Measurements from ENCODE around the gene CTTNBP2. TPM values are rescaled to one million over a fixed set of nuclear protein-coding genes. Genes with fewer than 3 reads are reported as not detected.

The CTTNBP2 gene
- total and polyA plus RNA-seq, 7 donors: 0.60 to 11.1 (median 4.9) TPM

DNA sequence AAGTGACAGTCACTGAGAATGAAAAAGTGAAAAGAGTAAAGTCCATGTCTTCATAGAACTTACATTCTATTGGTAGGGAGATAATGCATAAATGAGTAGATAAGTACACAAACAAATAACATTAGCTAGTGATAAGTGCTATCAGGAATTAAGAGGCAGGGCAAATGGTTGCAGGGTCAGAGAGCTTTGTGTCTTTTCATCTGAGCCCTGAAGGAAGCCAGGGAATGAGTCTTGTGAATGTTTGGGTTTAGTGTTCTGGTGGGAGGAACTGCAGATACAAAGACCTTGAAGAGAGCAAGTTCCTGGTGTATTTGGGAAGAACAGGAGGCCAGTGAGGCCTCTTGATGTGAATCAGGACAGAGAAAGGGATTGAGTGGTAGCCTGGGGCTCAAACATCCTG lies 183.8 kb downstream of the CTTNBP2 start:
- no peak for DNase-seq
- H3K4me3 ChIP-seq: no peak overlapping the region
- intact Hi-C loops (cut with DNase I): no loop called here
- no peaks in the 10 kb centered on the region for H3K36me3 ChIP-seq
- H3K9me3 ChIP-seq: no peaks in the 10 kb centered on the region
- no peaks in the 10 kb centered on the region for H3K4me1 ChIP-seq
- no peaks in the 10 kb centered on the region for H3K27me3 ChIP-seq
- H3K27ac ChIP-seq: no peak overlapping the region
- TF ChIP-seq POLR2A (IDR thresholded peaks at IDR 0.05): no peak
- TF ChIP-seq POLR2AphosphoS5 (IDR thresholded peaks at IDR 0.05): no peak
- TF ChIP-seq, protein P1, sequence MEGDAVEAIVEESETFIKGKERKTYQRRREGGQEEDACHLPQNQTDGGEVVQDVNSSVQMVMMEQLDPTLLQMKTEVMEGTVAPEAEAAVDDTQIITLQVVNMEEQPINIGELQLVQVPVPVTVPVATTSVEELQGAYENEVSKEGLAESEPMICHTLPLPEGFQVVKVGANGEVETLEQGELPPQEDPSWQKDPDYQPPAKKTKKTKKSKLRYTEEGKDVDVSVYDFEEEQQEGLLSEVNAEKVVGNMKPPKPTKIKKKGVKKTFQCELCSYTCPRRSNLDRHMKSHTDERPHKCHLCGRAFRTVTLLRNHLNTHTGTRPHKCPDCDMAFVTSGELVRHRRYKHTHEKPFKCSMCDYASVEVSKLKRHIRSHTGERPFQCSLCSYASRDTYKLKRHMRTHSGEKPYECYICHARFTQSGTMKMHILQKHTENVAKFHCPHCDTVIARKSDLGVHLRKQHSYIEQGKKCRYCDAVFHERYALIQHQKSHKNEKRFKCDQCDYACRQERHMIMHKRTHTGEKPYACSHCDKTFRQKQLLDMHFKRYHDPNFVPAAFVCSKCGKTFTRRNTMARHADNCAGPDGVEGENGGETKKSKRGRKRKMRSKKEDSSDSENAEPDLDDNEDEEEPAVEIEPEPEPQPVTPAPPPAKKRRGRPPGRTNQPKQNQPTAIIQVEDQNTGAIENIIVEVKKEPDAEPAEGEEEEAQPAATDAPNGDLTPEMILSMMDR (IDR thresholded peaks at IDR 0.05): no peak
- TF ChIP-seq EP300 (IDR thresholded peaks at IDR 0.05): no peak

GRCh38 chr7:117688126-117688525 lies 185.1 kb downstream of the CTTNBP2 start:
- no peaks in the 10 kb centered on the region for H3K4me1 ChIP-seq
- no peak for TF ChIP-seq POLR2AphosphoS5 (IDR thresholded peaks at IDR 0.05)
- TF ChIP-seq POLR2A (IDR thresholded peaks at IDR 0.05): no peak
- no peak for TF ChIP-seq EP300 (IDR thresholded peaks at IDR 0.05)
- TF ChIP-seq, protein P1 (IDR thresholded peaks at IDR 0.05): no peak
- intact Hi-C loops (cut with DNase I): no loop called here

DNA sequence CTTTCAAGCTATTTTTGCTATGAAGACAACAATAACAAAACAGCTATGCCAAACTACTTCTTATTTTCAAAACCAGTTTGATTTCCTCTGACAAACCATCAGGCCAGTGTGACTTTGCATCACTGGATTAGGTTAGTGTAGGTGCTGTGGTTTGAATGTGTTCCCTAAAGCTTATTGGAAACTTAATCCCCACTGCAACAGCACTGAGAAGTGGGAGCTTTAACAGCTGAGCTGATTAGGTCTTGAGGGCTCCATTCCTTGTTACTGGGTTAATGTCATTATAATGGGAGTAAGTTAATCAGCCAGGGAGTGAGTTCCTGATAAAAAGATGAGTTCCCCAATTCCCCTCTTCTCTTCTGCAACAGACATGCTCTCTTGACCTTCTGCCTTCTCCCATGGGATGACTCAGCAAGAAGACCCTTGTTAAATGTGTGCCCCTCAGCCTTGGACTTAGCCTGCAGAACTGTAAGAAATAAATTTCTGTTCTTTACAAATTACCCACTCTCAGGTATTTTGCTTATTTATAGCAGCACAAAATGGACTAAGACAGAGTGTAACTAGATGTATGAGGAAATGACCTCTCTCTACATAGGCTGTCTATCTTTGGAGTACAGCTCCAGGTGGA lies 186.8 kb downstream of the CTTNBP2 start:
- TF ChIP-seq EP300 (IDR thresholded peaks at IDR 0.05): no peak
- TF ChIP-seq, protein P1 (IDR thresholded peaks at IDR 0.05): no peak
- TF ChIP-seq POLR2A (IDR thresholded peaks at IDR 0.05): no peak
- no peak for TF ChIP-seq POLR2AphosphoS5 (IDR thresholded peaks at IDR 0.05)
- Histone ChIP-seq H3K9me3 (no peaks in the 10 kb centered on the region), H3K27ac (no peak overlapping the region), H3K4me1 (no peaks in the 10 kb centered on the region), H3K36me3 (no peaks in the 10 kb centered on the region), H3K27me3 (no peaks in the 10 kb centered on the region), H3K4me3 (no peak overlapping the region)
- intact Hi-C loops (cut with DNase I): no loop called here
- no peak for DNase-seq

More at GRCh38 chr7:117688126-117688525, 185.1 kb downstream of the CTTNBP2 start:
- 96 to 97% methylated on average over 2 of the region's 2 CpGs for WGBS, 2 donors
- Histone ChIP-seq H3K9me3 (no peaks in the 10 kb centered on the region), H3K4me3 (no peak overlapping the region), H3K36me3 (no peaks in the 10 kb centered on the region), H3K27ac (no peak overlapping the region), H3K27me3 (no peaks in the 10 kb centered on the region)
- DNase-seq: no peak

DNA sequence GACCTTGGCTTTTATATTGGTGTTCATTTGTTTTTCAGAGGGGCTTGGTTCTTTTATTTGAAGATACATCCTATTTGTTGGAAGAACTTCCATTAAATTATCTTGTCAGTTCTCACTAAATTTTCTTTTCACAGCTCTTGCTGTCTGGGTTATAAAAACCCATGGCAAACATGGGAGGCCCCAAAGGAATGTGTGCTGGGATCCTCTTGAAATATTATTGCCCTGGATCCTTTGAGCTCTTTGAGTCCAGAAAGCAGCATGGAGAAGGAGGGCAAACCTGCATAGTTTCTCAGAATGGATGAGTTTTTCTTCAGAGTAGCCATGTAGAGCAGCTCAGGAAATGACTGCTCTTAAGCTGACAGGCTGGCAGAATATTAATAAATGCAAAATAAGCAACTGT lies 187.4 kb downstream of the CTTNBP2 start:
- intact Hi-C loops (cut with DNase I): no loop called here
- DNase-seq: no peak
- TF ChIP-seq POLR2A (IDR thresholded peaks at IDR 0.05): no peak
- TF ChIP-seq, protein P1 (IDR thresholded peaks at IDR 0.05): no peak
- no peak for TF ChIP-seq EP300 (IDR thresholded peaks at IDR 0.05)
- TF ChIP-seq POLR2AphosphoS5 (IDR thresholded peaks at IDR 0.05): no peak
- no peaks in the 10 kb centered on the region for H3K9me3 ChIP-seq
- H3K27me3 ChIP-seq: no peaks in the 10 kb centered on the region
- no peaks in the 10 kb centered on the region for H3K36me3 ChIP-seq
- H3K4me1 ChIP-seq: no peaks in the 10 kb centered on the region
- H3K4me3 ChIP-seq: no peak overlapping the region
- no peak overlapping the region for H3K27ac ChIP-seq
